NCI-H2107 treated with DMSO at 0.1 percent for 48 hours (cell line): ENCODE data around the gene IL3.

Source experiments
- DNase-seq: peaks from one replicate; lab custom pipeline; 2025; ENCODE audit not compliant: unreplicated experiment; lab: John Stamatoyannopoulos, UW

The IL3 gene

GRCh38 chr5:132072070-132072469, 11.6 kb downstream of the IL3 start:
- DNase-seq, result no peak

GRCh38 chr5:132072528-132072927, 12.1 kb downstream of the IL3 start:
- DNase-seq, result no peak

GRCh38 chr5:132073231-132074013, 13.0 kb downstream of the IL3 start, which contains the start of gene CSF2:
CSF2 (plus strand) TSS chr5:132073789; CDS start chr5:132073824, 35 bp downstream.
- DNase-seq, result no peak

GRCh38 chr5:132074091-132074771, 13.8 kb downstream of the IL3 start:
- DNase-seq, result no peak

- no peak for DNase-seq
Observed at GRCh38 chr5:132074772-132075718, 14.6 kb downstream of the IL3 start.

GRCh38 chr5:132075719-132076077, 15.2 kb downstream of the IL3 start:
- no peak for DNase-seq

GRCh38 chr5:132076202-132076830, 15.9 kb downstream of the IL3 start:
- no peak for DNase-seq

GRCh38 chr5:132076983-132077382, 16.5 kb downstream of the IL3 start:
- DNase-seq, result no peak

GRCh38 chr5:132079081-132079480, 18.6 kb downstream of the IL3 start:
- DNase-seq, result no peak

- no peak for DNase-seq
Observed at GRCh38 chr5:132079619-132080018, 19.2 kb downstream of the IL3 start.

- DNase-seq, result no peak
Observed at GRCh38 chr5:132080595-132080994, 20.1 kb downstream of the IL3 start.

- DNase-seq, result no peak
Observed at GRCh38 chr5:132081458-132081857, 21.0 kb downstream of the IL3 start.

GRCh38 chr5:132082329-132083023, 22.0 kb downstream of the IL3 start:
- no peak for DNase-seq

- DNase-seq, result no peak
Observed at GRCh38 chr5:132083071-132083678, 22.7 kb downstream of the IL3 start.

GRCh38 chr5:132085686-132086085, 25.2 kb downstream of the IL3 start:
- no peak for DNase-seq

GRCh38 chr5:132086277-132086794, 25.9 kb downstream of the IL3 start:
- DNase-seq, result no peak

GRCh38 chr5:132087176-132087575, 26.7 kb downstream of the IL3 start:
- DNase-seq, result no peak

GRCh38 chr5:132087661-132088060, 27.2 kb downstream of the IL3 start:
- DNase-seq, result no peak

GRCh38 chr5:132089363-132089762, 28.9 kb downstream of the IL3 start:
- DNase-seq, result no peak

- no peak for DNase-seq
Observed at GRCh38 chr5:132090107-132090506, 29.7 kb downstream of the IL3 start.
